ENCODE results near the gene ERN1.

The ERN1 gene

DNA sequence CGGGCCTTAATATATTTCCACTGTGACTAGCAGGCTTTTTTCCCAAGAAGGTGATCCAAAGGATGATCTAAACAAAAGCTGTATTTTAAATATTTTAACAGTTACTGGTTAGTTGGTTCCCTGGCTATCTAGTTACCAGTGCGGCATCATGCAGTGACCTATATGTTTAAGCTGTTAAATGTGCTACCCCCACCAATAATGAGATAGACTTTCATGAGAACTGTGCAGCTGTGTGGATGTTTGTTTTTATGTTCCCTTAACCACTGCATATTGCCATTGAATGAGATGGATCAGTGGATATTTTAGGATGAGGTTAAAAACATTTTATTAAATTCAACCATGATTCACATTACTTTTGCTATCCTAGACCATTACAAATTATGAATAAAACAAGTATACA, 16.9 kb downstream of the ERN1 start:
- TF ChIP-seq, protein P1, sequence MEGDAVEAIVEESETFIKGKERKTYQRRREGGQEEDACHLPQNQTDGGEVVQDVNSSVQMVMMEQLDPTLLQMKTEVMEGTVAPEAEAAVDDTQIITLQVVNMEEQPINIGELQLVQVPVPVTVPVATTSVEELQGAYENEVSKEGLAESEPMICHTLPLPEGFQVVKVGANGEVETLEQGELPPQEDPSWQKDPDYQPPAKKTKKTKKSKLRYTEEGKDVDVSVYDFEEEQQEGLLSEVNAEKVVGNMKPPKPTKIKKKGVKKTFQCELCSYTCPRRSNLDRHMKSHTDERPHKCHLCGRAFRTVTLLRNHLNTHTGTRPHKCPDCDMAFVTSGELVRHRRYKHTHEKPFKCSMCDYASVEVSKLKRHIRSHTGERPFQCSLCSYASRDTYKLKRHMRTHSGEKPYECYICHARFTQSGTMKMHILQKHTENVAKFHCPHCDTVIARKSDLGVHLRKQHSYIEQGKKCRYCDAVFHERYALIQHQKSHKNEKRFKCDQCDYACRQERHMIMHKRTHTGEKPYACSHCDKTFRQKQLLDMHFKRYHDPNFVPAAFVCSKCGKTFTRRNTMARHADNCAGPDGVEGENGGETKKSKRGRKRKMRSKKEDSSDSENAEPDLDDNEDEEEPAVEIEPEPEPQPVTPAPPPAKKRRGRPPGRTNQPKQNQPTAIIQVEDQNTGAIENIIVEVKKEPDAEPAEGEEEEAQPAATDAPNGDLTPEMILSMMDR (conservative IDR thresholded peaks at IDR 0.05; ENCODE audit: low read length) = no peak
- TF ChIP-seq EZH2phosphoT487 (IDR thresholded peaks at IDR 0.05; ENCODE audit: borderline replicate concordance) = no peak
- Histone ChIP-seq H3K9me3 (ENCODE audit: insufficient read depth, low read depth, low read length) (no peaks in the 10 kb centered on the region), H3K79me2 (ENCODE audit: insufficient read depth, low read length) (no peaks in the 10 kb centered on the region), H3K36me3 (ENCODE audit: insufficient read depth, low read length) (no peaks in the 10 kb centered on the region), H3K27me3 (ENCODE audit: insufficient read depth, low read length, poor library complexity, severe bottlenecking) (no peaks in the 10 kb centered on the region), H3K4me2 (ENCODE audit: low read depth, low read length, poor library complexity, severe bottlenecking) (no peak overlapping the region), H3K9ac (ENCODE audit: low read depth, low read length, poor library complexity, severe bottlenecking) (no peak overlapping the region), H2AFZ (ENCODE audit: low read length) (no peak overlapping the region), H3F3A (ENCODE audit: low read depth) (no peaks in the 10 kb centered on the region), H3K9me2 (replicated peaks; ENCODE audit: low read depth, low read length) (no peaks in the 10 kb centered on the region), H3K4me1 (ENCODE audit: insufficient read depth, low read length, poor library complexity, severe bottlenecking) (peaks cover 26% of the 10 kb centered on the region), H4K20me1 (ENCODE audit: insufficient read depth, low read length, poor library complexity, severe bottlenecking) (no peaks in the 10 kb centered on the region), H3K4me3 (ENCODE audit: low read length, poor library complexity, severe bottlenecking) (no peak overlapping the region)

DNA sequence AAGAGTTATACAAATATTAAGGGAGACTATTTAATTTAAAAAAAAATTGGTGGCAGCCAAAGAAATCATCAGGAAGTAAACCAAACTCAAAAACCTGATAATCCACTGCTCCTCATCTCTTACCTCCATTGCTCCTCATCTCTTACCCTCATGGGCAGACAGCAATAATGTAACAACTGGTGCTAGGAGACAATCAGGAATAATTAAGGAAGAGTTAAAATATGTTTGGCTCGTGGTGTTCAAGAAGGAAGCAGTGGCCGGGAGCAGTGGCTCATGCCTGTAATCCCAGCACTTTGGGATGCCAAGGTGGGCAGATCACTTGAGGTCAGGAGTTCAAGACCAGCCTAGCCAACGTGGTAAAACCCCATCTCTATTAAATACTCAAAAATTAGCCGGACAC, 18.1 kb downstream of the ERN1 start:
- Histone ChIP-seq H3K36me3 (ENCODE audit: insufficient read depth, low read length) (no peaks in the 10 kb centered on the region), H3K4me2 (ENCODE audit: low read depth, low read length, poor library complexity, severe bottlenecking) (no peak overlapping the region), H3K79me2 (ENCODE audit: insufficient read depth, low read length) (no peaks in the 10 kb centered on the region), H3K9me3 (ENCODE audit: insufficient read depth, low read depth, low read length) (no peaks in the 10 kb centered on the region), H3K9me2 (replicated peaks; ENCODE audit: low read depth, low read length) (no peaks in the 10 kb centered on the region), H3K9ac (ENCODE audit: low read depth, low read length, poor library complexity, severe bottlenecking) (no peak overlapping the region), H4K20me1 (ENCODE audit: insufficient read depth, low read length, poor library complexity, severe bottlenecking) (no peaks in the 10 kb centered on the region), H3K4me3 (ENCODE audit: low read length, poor library complexity, severe bottlenecking) (no peak overlapping the region), H3K4me1 (ENCODE audit: insufficient read depth, low read length, poor library complexity, severe bottlenecking) (peaks cover 37% of the 10 kb centered on the region), H3F3A (ENCODE audit: low read depth) (no peaks in the 10 kb centered on the region), H3K27me3 (ENCODE audit: insufficient read depth, low read length, poor library complexity, severe bottlenecking) (no peaks in the 10 kb centered on the region), H2AFZ (ENCODE audit: low read length) (no peak overlapping the region)
- no peak for TF ChIP-seq EZH2phosphoT487 (IDR thresholded peaks at IDR 0.05; ENCODE audit: borderline replicate concordance)
- TF ChIP-seq, protein P1 (conservative IDR thresholded peaks at IDR 0.05; ENCODE audit: low read length) = no peak

DNA sequence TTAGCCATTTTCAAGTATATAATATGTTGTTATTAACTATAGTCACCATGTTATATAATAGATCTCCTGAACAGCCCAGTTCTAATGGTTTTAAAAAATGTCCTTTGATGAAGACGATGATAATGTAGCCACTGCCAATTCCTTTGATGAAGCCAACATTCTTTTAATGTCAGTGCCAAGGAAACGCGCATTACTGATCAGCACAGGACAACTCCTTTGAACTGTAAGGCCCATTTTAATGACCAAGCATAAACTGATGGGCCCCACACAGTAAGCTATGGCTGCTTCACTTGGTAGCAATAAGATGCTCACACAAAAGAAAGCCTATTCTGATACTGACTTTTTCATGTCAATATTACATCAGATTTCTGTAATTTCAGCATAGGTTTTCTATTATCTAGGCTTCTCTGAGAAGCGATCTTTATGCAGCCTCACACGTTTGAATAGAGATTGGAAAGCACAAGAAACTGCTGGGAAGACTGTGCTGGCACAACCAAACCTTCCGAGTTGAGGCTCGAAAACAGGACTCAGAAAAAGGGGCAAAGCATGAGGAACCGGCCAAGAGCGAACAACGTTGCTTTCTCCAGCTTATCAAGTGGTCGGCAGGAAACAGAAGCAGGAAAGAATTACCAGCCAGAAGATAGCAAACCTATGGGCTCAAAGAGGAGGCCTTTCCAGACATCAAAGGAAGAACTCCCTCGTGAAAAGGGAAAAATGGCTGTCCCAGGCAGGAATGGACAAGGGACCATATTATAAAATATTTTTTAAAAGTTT, 19.4 kb downstream of the ERN1 start:
- Histone ChIP-seq H3K9ac (ENCODE audit: low read depth, low read length, poor library complexity, severe bottlenecking) (no peak overlapping the region), H3F3A (ENCODE audit: low read depth) (no peaks in the 10 kb centered on the region), H3K9me3 (ENCODE audit: insufficient read depth, low read depth, low read length) (no peaks in the 10 kb centered on the region), H3K4me2 (ENCODE audit: low read depth, low read length, poor library complexity, severe bottlenecking) (peak overlapping the region; percentile 5), H3K36me3 (ENCODE audit: insufficient read depth, low read length) (no peaks in the 10 kb centered on the region), H4K20me1 (ENCODE audit: insufficient read depth, low read length, poor library complexity, severe bottlenecking) (no peaks in the 10 kb centered on the region), H3K9me2 (replicated peaks; ENCODE audit: low read depth, low read length) (no peaks in the 10 kb centered on the region), H2AFZ (ENCODE audit: low read length) (no peak overlapping the region), H3K4me1 (ENCODE audit: insufficient read depth, low read length, poor library complexity, severe bottlenecking) (peaks cover 37% of the 10 kb centered on the region), H3K27me3 (ENCODE audit: insufficient read depth, low read length, poor library complexity, severe bottlenecking) (no peaks in the 10 kb centered on the region), H3K4me3 (ENCODE audit: low read length, poor library complexity, severe bottlenecking) (no peak overlapping the region), H3K79me2 (ENCODE audit: insufficient read depth, low read length) (no peaks in the 10 kb centered on the region)
- no peak for TF ChIP-seq EZH2phosphoT487 (IDR thresholded peaks at IDR 0.05; ENCODE audit: borderline replicate concordance)
- TF ChIP-seq, protein P1 (conservative IDR thresholded peaks at IDR 0.05; ENCODE audit: low read length) = no peak
